PC-9 (cell line): ENCODE data around the gene PLAU.

Source experiments
- EZH2 ChIP-seq: fragments of 200-600 bp; sonication (generic); IDR thresholded peaks from 2 replicates; pipeline ENCODE4 v1.8.0; 2017; ENCODE audit warnings: antibody characterized with exemption, low read depth
- TF ChIP-seq, protein P1 (sequence below): fragments of 200-600 bp; sonication (generic); conservative IDR thresholded peaks from 2 replicates; pipeline ENCODE4 v1.6.1; 2017; ENCODE audit warnings: mixed run types, antibody characterized with exemption, mild to moderate bottlenecking, moderate library complexity

DNA sequence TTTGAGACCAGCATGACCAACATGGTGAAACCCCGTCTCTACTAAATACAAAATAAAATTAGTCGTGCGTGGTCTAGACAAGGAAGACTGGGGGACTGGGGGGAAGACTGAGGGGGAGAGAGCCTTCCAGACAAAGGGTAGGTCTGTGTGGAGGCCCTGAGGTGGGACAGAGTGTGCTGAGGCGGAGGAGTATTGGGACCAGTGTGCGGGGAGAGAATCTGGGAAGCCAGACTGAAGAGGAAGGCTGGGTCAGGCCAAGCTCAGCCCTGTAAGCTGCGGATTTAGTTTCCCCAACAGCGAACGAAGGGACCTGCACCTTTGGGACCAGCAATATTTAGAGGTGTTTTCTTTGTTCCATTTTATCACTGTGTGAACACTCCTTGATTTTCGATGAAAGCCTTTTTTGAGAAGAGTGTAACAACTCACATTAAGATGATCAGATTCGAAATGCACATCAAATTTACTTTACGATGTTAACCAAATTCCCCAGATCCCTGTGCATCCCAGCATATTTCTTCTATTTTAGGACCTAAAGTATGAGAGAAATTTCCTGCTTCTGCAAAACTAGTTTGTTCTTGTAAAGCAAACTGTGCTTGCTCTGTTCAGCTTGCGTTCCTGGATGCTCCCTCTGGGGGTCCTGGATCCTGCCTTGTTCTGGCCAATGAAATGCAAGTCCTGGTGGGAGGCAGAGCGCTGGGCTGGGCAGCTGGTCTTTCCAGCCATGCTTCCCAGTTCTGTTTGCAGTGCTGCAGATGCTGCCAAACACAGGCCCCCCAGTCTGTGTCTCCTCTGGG is 39.4 kb downstream of the PLAU start:
- TF ChIP-seq, protein P1, sequence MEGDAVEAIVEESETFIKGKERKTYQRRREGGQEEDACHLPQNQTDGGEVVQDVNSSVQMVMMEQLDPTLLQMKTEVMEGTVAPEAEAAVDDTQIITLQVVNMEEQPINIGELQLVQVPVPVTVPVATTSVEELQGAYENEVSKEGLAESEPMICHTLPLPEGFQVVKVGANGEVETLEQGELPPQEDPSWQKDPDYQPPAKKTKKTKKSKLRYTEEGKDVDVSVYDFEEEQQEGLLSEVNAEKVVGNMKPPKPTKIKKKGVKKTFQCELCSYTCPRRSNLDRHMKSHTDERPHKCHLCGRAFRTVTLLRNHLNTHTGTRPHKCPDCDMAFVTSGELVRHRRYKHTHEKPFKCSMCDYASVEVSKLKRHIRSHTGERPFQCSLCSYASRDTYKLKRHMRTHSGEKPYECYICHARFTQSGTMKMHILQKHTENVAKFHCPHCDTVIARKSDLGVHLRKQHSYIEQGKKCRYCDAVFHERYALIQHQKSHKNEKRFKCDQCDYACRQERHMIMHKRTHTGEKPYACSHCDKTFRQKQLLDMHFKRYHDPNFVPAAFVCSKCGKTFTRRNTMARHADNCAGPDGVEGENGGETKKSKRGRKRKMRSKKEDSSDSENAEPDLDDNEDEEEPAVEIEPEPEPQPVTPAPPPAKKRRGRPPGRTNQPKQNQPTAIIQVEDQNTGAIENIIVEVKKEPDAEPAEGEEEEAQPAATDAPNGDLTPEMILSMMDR, result no peak
- TF ChIP-seq EZH2, result no peak
